Astrocyte of the cerebellum (primary cell): ENCODE results near the gene DIP2C.
"Not testable (repeated sequence)": the region's sequence is repeated elsewhere in the genome, so short reads cannot be mapped to it uniquely, and the experiment has no call there.

ENCODE experiments used
- DNase-seq: peaks from one replicate; pipeline ENCODE4 v3.0.0-alpha.2; 2011; ENCODE audit warnings: low read depth
- H3K4me3 ChIP-seq: 2 replicates; pipeline ENCODE4 v1.5.1; 2011; ENCODE audit warnings: mild to moderate bottlenecking, low read depth, low read length, moderate library complexity
- in situ Hi-C: cut with HindIII; loops from 2 replicates; pipeline ENCODE4 v1.10.0; 2017; ENCODE audit warnings: low sequenced_read_pairs
- TF ChIP-seq, protein P1 (sequence below): IDR thresholded peaks from 2 replicates; pipeline ENCODE4 v1.5.1; 2012; ENCODE audit warnings: low read length, low read depth, moderate library complexity, mild to moderate bottlenecking; ENCODE audit errors: missing control alignments

Gene DIP2C

DNA sequence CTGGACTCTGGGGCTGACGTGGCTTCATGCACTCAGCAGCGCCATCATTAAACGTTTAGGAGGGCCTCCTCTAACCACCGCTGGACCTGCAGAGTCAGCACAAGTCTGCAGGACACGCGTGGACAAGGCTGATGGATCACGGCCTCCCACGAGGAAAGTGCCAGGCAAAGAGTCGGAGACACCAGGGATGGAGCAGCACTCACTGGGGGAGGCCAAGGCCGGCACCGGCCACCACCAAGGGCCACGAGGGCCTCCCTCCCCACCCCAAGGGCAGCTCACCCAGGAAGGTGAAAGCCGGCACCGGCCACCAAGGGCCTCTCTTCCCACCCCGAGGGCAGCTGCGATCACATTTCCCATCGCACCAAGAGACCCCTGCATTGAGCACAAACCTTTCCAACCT lies 91.5 kb downstream of the DIP2C start:
- in situ Hi-C loops = loop anchor here (5.0 kb wide), 1 partner anchor 71 kb away; no protein-coding TSS in a partner anchor
- H3K4me3 ChIP-seq = no peak overlapping the region
- TF ChIP-seq, protein P1, sequence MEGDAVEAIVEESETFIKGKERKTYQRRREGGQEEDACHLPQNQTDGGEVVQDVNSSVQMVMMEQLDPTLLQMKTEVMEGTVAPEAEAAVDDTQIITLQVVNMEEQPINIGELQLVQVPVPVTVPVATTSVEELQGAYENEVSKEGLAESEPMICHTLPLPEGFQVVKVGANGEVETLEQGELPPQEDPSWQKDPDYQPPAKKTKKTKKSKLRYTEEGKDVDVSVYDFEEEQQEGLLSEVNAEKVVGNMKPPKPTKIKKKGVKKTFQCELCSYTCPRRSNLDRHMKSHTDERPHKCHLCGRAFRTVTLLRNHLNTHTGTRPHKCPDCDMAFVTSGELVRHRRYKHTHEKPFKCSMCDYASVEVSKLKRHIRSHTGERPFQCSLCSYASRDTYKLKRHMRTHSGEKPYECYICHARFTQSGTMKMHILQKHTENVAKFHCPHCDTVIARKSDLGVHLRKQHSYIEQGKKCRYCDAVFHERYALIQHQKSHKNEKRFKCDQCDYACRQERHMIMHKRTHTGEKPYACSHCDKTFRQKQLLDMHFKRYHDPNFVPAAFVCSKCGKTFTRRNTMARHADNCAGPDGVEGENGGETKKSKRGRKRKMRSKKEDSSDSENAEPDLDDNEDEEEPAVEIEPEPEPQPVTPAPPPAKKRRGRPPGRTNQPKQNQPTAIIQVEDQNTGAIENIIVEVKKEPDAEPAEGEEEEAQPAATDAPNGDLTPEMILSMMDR = no peak

DNA sequence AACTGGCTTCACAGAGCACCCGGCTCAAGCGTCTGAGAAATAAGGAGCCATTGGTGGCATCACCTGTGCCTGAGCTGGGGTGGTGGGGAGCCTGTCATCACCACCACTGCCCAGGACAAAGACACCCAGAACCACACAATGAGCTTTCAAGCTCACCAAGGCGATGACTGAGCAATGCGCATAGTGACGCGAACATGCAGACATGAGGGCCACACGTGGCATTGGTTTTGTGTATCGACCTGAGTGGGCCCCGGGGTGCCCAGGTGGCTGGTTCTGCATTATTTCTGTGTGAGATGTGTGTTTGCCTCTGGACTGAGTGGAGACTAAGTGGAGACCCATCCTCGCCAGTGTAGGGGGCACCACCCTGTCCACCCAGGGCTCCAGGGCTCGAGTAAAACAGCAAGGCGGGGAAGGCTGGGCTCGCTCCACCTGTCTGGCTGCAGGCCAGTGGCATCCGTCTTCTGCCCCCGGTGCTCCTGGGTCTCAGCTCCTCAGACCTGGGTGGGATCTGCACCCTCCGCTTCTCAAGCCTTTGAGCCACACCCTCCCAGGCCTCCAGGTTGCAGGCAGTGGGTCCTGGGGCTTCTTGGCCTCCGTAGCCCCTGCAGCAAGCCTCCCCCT lies 92.6 kb downstream of the DIP2C start:
- TF ChIP-seq, protein P1 = no peak
- no peak for DNase-seq
- in situ Hi-C loops = loop anchor here (5.0 kb wide), 1 partner anchor 70 kb away; no protein-coding TSS in a partner anchor
- H3K4me3 ChIP-seq = no peak overlapping the region

More for the DNA sequence above, 91.5 kb downstream of the DIP2C start:
- DNase-seq = no peak

DNA sequence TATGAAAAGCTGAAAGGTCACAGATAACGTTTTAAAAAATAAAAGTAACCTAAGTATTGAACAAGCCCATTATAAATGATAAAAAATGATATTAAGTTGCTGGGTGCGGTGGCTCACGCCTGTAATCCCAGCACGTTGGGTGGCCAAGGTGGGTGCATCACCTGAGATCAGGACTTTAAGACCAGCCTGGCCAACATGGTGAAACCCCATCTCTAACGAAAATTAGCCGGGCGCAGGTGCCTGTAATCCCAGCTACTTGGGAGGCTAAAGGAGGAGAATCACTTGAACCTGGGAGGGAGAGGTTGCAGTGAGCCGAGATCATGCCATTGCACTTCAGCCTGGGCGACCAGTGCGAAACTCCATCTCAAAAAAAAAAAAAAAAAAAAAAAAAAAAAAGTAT lies 93.3 kb downstream of the DIP2C start:
- DNase-seq, H3K4me3 ChIP-seq: not testable (repeated sequence)
- in situ Hi-C loops = loop anchor here (5.0 kb wide), 1 partner anchor 69 kb away; no protein-coding TSS in a partner anchor

DNA sequence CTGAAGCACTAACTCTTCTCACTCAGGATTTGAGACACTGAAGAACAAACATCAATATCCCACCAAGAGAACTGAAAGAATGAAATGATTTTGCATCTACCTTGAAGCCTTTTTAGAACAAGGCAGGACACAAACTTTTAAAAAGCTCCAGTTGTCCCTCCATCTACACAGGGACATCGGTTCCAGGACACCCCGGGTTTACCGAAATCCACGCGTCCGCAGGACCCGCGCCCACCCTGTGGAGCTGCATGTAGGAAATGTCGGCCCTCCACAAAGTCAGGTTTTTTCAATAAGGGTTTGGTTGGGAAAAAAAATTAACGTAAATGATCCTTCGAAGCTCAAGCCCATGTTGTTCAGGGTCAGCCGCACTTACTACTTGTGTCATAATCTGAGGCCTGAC lies 94.0 kb downstream of the DIP2C start:
- TF ChIP-seq, protein P1 = no peak
- H3K4me3 ChIP-seq = no peak overlapping the region
- in situ Hi-C loops = loop anchor here (5.0 kb wide), 1 partner anchor 68 kb away; no protein-coding TSS in a partner anchor
- no peak for DNase-seq

DNA sequence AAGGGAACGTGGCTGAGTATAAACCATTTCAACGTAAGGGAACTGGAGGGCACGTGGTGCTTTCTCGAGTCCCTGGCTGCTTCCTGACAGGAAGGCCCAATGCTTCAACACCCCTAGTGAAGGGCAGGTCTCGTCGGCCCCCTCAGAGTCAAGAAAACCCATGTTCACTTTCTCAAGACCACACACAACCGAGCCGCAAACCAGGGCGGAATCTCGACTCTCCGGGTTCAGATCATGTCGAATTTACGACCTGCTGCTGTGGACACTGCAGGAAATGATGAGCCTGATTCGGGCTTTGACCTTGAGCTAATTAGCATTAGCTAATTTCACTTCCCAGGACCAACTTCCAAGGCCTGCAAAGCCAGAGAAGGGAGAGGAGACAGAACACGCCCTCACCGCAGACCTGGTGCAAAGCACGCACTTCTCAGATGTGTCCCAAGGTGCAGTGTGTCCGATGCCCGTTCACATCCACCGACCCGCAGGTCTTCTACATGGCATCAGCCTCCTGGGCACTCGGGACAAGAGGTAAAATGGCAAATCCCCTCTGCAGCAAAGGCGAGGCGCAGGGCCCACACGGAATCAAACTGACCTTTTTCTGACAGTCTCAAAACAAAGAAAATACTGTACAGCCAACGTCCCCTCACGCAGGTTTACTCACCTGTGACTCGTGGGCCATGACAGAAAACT lies 94.7 kb downstream of the DIP2C start:
- DNase-seq = no peak
- no peak overlapping the region for H3K4me3 ChIP-seq
- TF ChIP-seq, protein P1 = no peak
- in situ Hi-C loops = loop anchor here (5.0 kb wide), 1 partner anchor 67 kb away; no protein-coding TSS in a partner anchor

DNA sequence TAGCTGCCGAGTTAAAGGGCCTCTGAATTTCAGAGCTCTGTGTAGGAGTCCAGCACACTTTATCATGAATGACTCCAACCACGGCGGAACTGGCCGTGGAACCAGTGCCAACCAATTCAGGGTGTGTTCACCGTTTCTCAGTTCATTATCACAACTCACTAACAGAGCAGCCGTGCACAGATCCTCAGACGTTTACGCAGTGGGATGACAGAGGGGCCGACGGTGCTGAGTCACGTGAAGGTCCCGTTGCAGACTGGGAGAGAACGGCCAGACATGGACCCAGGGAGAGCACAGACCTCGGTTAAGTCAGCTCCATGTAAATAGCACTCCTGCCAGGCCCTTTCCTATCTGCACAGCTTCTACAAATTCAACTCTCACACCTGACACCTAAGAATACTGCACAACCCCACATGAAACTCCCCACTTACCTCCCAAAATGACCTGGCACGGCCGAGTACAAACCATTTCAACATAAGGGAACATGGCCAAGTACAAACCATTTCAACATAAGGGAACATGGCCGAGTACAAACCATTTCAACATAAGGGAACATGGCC lies 95.5 kb downstream of the DIP2C start:
- in situ Hi-C loops = no loop called here
- TF ChIP-seq, protein P1 = no peak
- DNase-seq = no peak
- H3K4me3 ChIP-seq = no peak overlapping the region

DNA sequence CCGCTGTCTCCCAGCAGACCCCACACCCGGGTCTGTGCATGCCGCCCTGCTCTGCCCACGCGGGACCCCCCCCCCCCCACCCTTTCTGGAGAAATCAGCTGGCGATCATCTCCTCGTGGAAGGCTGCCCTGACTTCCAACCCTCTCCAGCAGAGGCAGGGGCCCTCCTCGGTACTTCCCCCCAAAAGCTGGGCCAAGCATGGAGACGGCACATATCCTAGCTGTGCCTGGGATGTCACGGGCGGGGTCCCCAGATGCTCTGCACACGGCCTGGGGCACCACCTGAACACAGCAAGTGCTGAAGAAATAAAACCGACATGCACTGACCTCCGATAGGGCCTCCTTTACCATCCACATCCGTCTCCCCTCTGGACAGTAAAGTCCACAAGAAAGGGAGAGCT lies 96.0 kb downstream of the DIP2C start:
- H3K4me3 ChIP-seq = no peak overlapping the region
- in situ Hi-C loops = no loop called here
- no peak for DNase-seq
- TF ChIP-seq, protein P1 = no peak
